SK-N-SH treated with all-trans-retinoic acid at 6 μM for 48 hours (cell line): ENCODE data around the gene NRXN3.
A peak's percentile ranks its signal among the peaks of the same experiment; 100 is the strongest.

Source experiments
- ATAC-seq: fragments of 200-7000 bp; cut with Tn5 transposase; 3 replicates; pipeline ENCODE4 v1.9.1; 2020; ENCODE audit warnings: mild to moderate bottlenecking, moderate library complexity
- ARNTL ChIP-seq: fragments of 450-650 bp; formaldehyde crosslinking; IDR thresholded peaks from 2 replicates; pipeline ENCODE4 v1.5.0; 2020; ENCODE audit warnings: low read depth, mild to moderate bottlenecking, moderate library complexity, borderline replicate concordance
- BACH2 ChIP-seq: fragments of 250-450 bp; sonication (Bioruptor Pico); IDR thresholded peaks from 2 replicates; pipeline ENCODE4 v1.9.0; 2021; ENCODE audit warnings: mild to moderate bottlenecking, borderline replicate concordance
- CREB5 ChIP-seq: fragments of 250-450 bp; sonication (Bioruptor Pico); IDR thresholded peaks from 2 replicates; pipeline ENCODE4 v1.5.1; 2020; ENCODE audit warnings: low read depth, mild to moderate bottlenecking, moderate library complexity
- CSDC2 ChIP-seq: fragments of 250-450 bp; sonication (Bioruptor Pico); IDR thresholded peaks from 2 replicates; pipeline ENCODE4 v1.5.0; 2020; ENCODE audit warnings: mild to moderate bottlenecking, moderate library complexity
- CSRNP3 ChIP-seq: fragments of 250-450 bp; sonication (Bioruptor Pico); IDR thresholded peaks from 2 replicates; pipeline ENCODE4 v1.5.1; 2021; ENCODE audit warnings: mild to moderate bottlenecking, moderate library complexity
- ESRRG ChIP-seq: fragments of 250-450 bp; sonication (Bioruptor Pico); IDR thresholded peaks from 2 replicates; pipeline ENCODE4 v1.6.1; 2021; ENCODE audit warnings: mild to moderate bottlenecking
- GLIS3 ChIP-seq: fragments of 250-450 bp; sonication (Bioruptor Pico); IDR thresholded peaks from 2 replicates; pipeline ENCODE4 v1.5.0; 2020; ENCODE audit warnings: mild to moderate bottlenecking, moderate library complexity
- ISL1 ChIP-seq: fragments of 250-450 bp; sonication (Bioruptor Pico); IDR thresholded peaks from 2 replicates; pipeline ENCODE4 v2.1.2; 2022; ENCODE audit warnings: mild to moderate bottlenecking, moderate library complexity
- OSR1 ChIP-seq: fragments of 250-450 bp; sonication (Bioruptor Pico); IDR thresholded peaks from 2 replicates; pipeline ENCODE4 v1.8.0; 2022; ENCODE audit warnings: moderate library complexity, mild to moderate bottlenecking, inconsistent platforms
- PATZ1 ChIP-seq: fragments of 250-450 bp; sonication (Bioruptor Pico); IDR thresholded peaks from 2 replicates; pipeline ENCODE4 v1.8.0; 2020; ENCODE audit warnings: mild to moderate bottlenecking, moderate library complexity, borderline replicate concordance
- POU6F1 ChIP-seq: fragments of 250-450 bp; sonication (Bioruptor Pico); IDR thresholded peaks from 2 replicates; pipeline ENCODE4 v1.8.0; 2021; ENCODE audit warnings: low read depth, mild to moderate bottlenecking, moderate library complexity, borderline replicate concordance
- PPARA ChIP-seq: fragments of 250-450 bp; sonication (Bioruptor Pico); IDR thresholded peaks from 2 replicates; pipeline ENCODE4 v1.5.0; 2020; ENCODE audit warnings: mild to moderate bottlenecking, borderline replicate concordance
- RARB ChIP-seq: fragments of 250-450 bp; sonication (Bioruptor Pico); IDR thresholded peaks from 2 replicates; pipeline ENCODE4 v1.8.0; 2021; ENCODE audit warnings: mild to moderate bottlenecking, moderate library complexity
- SNAI2 ChIP-seq: fragments of 250-450 bp; sonication (Bioruptor Pico); IDR thresholded peaks from 2 replicates; pipeline ENCODE4 v1.5.0; 2020; ENCODE audit warnings: mild to moderate bottlenecking, moderate library complexity
- TOX ChIP-seq: fragments of 250-450 bp; sonication (Bioruptor Pico); IDR thresholded peaks from 2 replicates; pipeline ENCODE4 v1.8.0; 2021; ENCODE audit warnings: mild to moderate bottlenecking, moderate library complexity, borderline replicate concordance
- TSHZ2 ChIP-seq: fragments of 250-450 bp; sonication (Bioruptor Pico); IDR thresholded peaks from 2 replicates; pipeline ENCODE4 v1.5.0; 2020; ENCODE audit warnings: mild to moderate bottlenecking, moderate library complexity
- ZC3H10 ChIP-seq: fragments of 250-450 bp; sonication (Bioruptor Pico); IDR thresholded peaks from 2 replicates; pipeline ENCODE4 v1.5.1; 2021; ENCODE audit warnings: mild to moderate bottlenecking, moderate library complexity
- ZFP3 ChIP-seq: fragments of 250-450 bp; sonication (Bioruptor Pico); IDR thresholded peaks from 2 replicates; pipeline ENCODE4 v1.5.0; 2020; ENCODE audit warnings: mild to moderate bottlenecking, moderate library complexity
- ZNF70 ChIP-seq: fragments of 450-650 bp; formaldehyde crosslinking; IDR thresholded peaks from 2 replicates; pipeline ENCODE4 v1.5.0; 2020; ENCODE audit warnings: mild to moderate bottlenecking, moderate library complexity
- ZNF8 ChIP-seq: fragments of 450-650 bp; formaldehyde crosslinking; IDR thresholded peaks from 2 replicates; pipeline ENCODE4 v1.5.0; 2020; ENCODE audit warnings: mild to moderate bottlenecking, moderate library complexity

Gene NRXN3

GRCh38 chr14:79482825-79483224 lies 1312.7 kb downstream of the NRXN3 start:
- TF ChIP-seq ESRRG (CRISPR knock-in tag) (no peak), ZNF70 (CRISPR knock-in tag) (no peak), ZNF8 (CRISPR knock-in tag) (no peak), ISL1 (CRISPR knock-in tag) (no peak)
- ATAC-seq: no peak

GRCh38 chr14:79483477-79484388 lies 1313.6 kb downstream of the NRXN3 start:
- ATAC-seq: peak; percentile 90
- TF ChIP-seq ZNF70 (CRISPR knock-in tag) (no peak), BACH2 (CRISPR knock-in tag) (no peak), PPARA (CRISPR knock-in tag) (no peak), ZNF8 (CRISPR knock-in tag) (no peak), ARNTL (CRISPR knock-in tag) (no peak), ZC3H10 (no peak), TSHZ2 (CRISPR knock-in tag) (no peak), CSDC2 (CRISPR knock-in tag) (no peak), CSRNP3 (no peak), POU6F1 (CRISPR knock-in tag) (no peak), ESRRG (CRISPR knock-in tag) (no peak), SNAI2 (CRISPR knock-in tag) (no peak), GLIS3 (CRISPR knock-in tag) (no peak), RARB (no peak), OSR1 (CRISPR knock-in tag) (no peak), PATZ1 (CRISPR knock-in tag) (no peak)

- no peak for ATAC-seq
- TF ChIP-seq CREB5 (no peak), PATZ1 (CRISPR knock-in tag) (no peak), CSDC2 (CRISPR knock-in tag) (no peak), RARB (no peak), ESRRG (CRISPR knock-in tag) (no peak), ZC3H10 (no peak), TOX (CRISPR knock-in tag) (no peak), ZFP3 (CRISPR knock-in tag) (no peak), ISL1 (CRISPR knock-in tag) (no peak), ZNF70 (CRISPR knock-in tag) (no peak), CSRNP3 (no peak)
Observed at GRCh38 chr14:79487632-79488031, 1317.5 kb downstream of the NRXN3 start.
